ENCODE results near the gene RFESD. TPM values are rescaled to one million over a fixed set of nuclear protein-coding genes. Genes with fewer than 3 reads are reported as not detected.

Gene RFESD
- total and polyA plus RNA-seq, 8 donors, result 1.7 to 3.2 (median 2.0) TPM; not detected in 4

- Histone ChIP-seq H3K27me3 (no peaks in the 10 kb centered on the region), H3K9me3 (no peaks in the 10 kb centered on the region), H3K4me1 (no peaks in the 10 kb centered on the region), H3K27ac (no peak within 1 kb of the TSS), H3K36me3 (no peaks in the 10 kb centered on the region), H3K4me3 (no peak within 1 kb of the TSS)
- DNase-seq, result no peak
- TF ChIP-seq POLR2A (IDR thresholded peaks at IDR 0.05) (no peak), POLR2AphosphoS5 (IDR thresholded peaks at IDR 0.05) (no peak), CTCF (IDR thresholded peaks at IDR 0.05) (no peak), EP300 (IDR thresholded peaks at IDR 0.05) (no peak)
- WGBS, 5 donors, result 85 to 100% (median 93%) methylated on average over 1 of the region's 1 CpG
- intact Hi-C loops (cut with DNase I; ENCODE audit: low total_unique reads), result no loop called here
Observed at GRCh38 chr5:95682891-95683290, 36.3 kb downstream of the RFESD start, which contains the start of gene SPATA9. Gene SPATA9, minus strand, starts transcription at chr5:95682991. Its CDS starts 137 bp downstream, at chr5:95682854.

- no peak overlapping the region for H3K27ac ChIP-seq
- H3K27me3 ChIP-seq, result no peaks in the 10 kb centered on the region
- no peak for DNase-seq
- no peaks in the 10 kb centered on the region for H3K9me3 ChIP-seq
- TF ChIP-seq EP300 (IDR thresholded peaks at IDR 0.05) (no peak), CTCF (IDR thresholded peaks at IDR 0.05) (no peak), POLR2AphosphoS5 (IDR thresholded peaks at IDR 0.05) (no peak), POLR2A (IDR thresholded peaks at IDR 0.05) (no peak)
- no peaks in the 10 kb centered on the region for H3K4me1 ChIP-seq
- no peaks in the 10 kb centered on the region for H3K36me3 ChIP-seq
- intact Hi-C loops (cut with DNase I; ENCODE audit: low total_unique reads), result no loop called here
- WGBS, 5 donors, result 84 to 96% (median 85%) methylated on average over 2 of the region's 2 CpGs
- no peak overlapping the region for H3K4me3 ChIP-seq
Observed at GRCh38 chr5:95684361-95684760, 37.8 kb downstream of the RFESD start.

GRCh38 chr5:95686651-95687050, 40.1 kb downstream of the RFESD start:
- H3K4me3 ChIP-seq, result no peak overlapping the region
- no peak overlapping the region for H3K27ac ChIP-seq
- WGBS, 5 donors, result 57 to 77% (median 70%) methylated on average over 2 of the region's 2 CpGs

GRCh38 chr5:95689680-95690079, 43.1 kb downstream of the RFESD start:
- intact Hi-C loops (cut with DNase I; ENCODE audit: low total_unique reads), result no loop called here
- 89 to 100% (median 93%) methylated on average over 1 of the region's 1 CpG for WGBS, 5 donors
- TF ChIP-seq POLR2AphosphoS5 (IDR thresholded peaks at IDR 0.05) (no peak), POLR2A (IDR thresholded peaks at IDR 0.05) (no peak), EP300 (IDR thresholded peaks at IDR 0.05) (no peak)
- Histone ChIP-seq H3K27me3 (no peaks in the 10 kb centered on the region), H3K27ac (no peak overlapping the region), H3K9me3 (no peaks in the 10 kb centered on the region), H3K4me3 (no peak overlapping the region), H3K36me3 (no peaks in the 10 kb centered on the region), H3K4me1 (no peaks in the 10 kb centered on the region)
- DNase-seq, result no peak

More at GRCh38 chr5:95686651-95687050, 40.1 kb downstream of the RFESD start:
- Histone ChIP-seq H3K27me3 (no peaks in the 10 kb centered on the region), H3K36me3 (no peaks in the 10 kb centered on the region), H3K4me1 (no peaks in the 10 kb centered on the region), H3K9me3 (no peaks in the 10 kb centered on the region)
- intact Hi-C loops (cut with DNase I; ENCODE audit: low total_unique reads), result no loop called here
- TF ChIP-seq POLR2AphosphoS5 (IDR thresholded peaks at IDR 0.05) (no peak), POLR2A (IDR thresholded peaks at IDR 0.05) (no peak), EP300 (IDR thresholded peaks at IDR 0.05) (no peak), CTCF (IDR thresholded peaks at IDR 0.05) (no peak)
- DNase-seq, result no peak

- no peaks in the 10 kb centered on the region for H3K36me3 ChIP-seq
- no peaks in the 10 kb centered on the region for H3K27me3 ChIP-seq
- DNase-seq, result no peak
- no peak overlapping the region for H3K27ac ChIP-seq
- no peaks in the 10 kb centered on the region for H3K9me3 ChIP-seq
- intact Hi-C loops (cut with DNase I; ENCODE audit: low total_unique reads), result no loop called here
- no peaks in the 10 kb centered on the region for H3K4me1 ChIP-seq
- no peak overlapping the region for H3K4me3 ChIP-seq
- TF ChIP-seq POLR2AphosphoS5 (IDR thresholded peaks at IDR 0.05), result no peak
- no peak for TF ChIP-seq CTCF (IDR thresholded peaks at IDR 0.05)
- TF ChIP-seq EP300 (IDR thresholded peaks at IDR 0.05), result no peak
- no peak for TF ChIP-seq POLR2A (IDR thresholded peaks at IDR 0.05)
Observed at GRCh38 chr5:95690333-95690732, 43.8 kb downstream of the RFESD start.

Measured in stomach (tissue), 9 donors.